Panc1 (cell line): ENCODE data around the gene LRIG3. TPM values are rescaled to one million over a fixed set of nuclear protein-coding genes. Genes with fewer than 3 reads are reported as not detected.

ENCODE experiments used
- ATAC-seq: fragments of 200-7000 bp; cut with Tn5 transposase; 2 replicates; pipeline ENCODE4 v1.9.1; 2020; ENCODE audit warnings: mild to moderate bottlenecking, moderate library complexity
- BruUV-seq: library from RNA; stranded (reverse); fragments of 400-500 nt; replicated peaks from 2 replicates; lab custom pipeline; 2021; lab: Mats Ljungman, UMichigan
- CTCF ChIA-PET: fragments of 300-600 bp; sonication (Branson Sonifier 250); formaldehyde crosslinking; loops from one replicate; lab custom pipeline; 2022; ENCODE audit warnings: antibody characterized with exemption; lab: Charles Lee
- POLR2A ChIA-PET: fragments of 300-600 bp; sonication (Branson Sonifier 250); formaldehyde crosslinking; loops from one replicate; lab custom pipeline; 2022; ENCODE audit warnings: antibody characterized with exemption; lab: Charles Lee
- DNase-seq: peaks from one replicate; pipeline ENCODE4 v3.0.0-alpha.2; 2010; ENCODE audit warnings: low read depth, low spot score
- H3K27ac ChIP-seq: 2 replicates; pipeline ENCODE4 v1.5.1; 2011; ENCODE audit warnings: mild to moderate bottlenecking, low read length, inconsistent platforms
- H3K27me3 ChIP-seq: fragments of 200-500 bp; sonication (Bioruptor generic); 2 replicates; pipeline ENCODE4 v1.6.0; 2014; ENCODE audit warnings: low read length, inconsistent platforms; ENCODE audit not compliant: control insufficient read depth, insufficient read depth
- H3K36me3 ChIP-seq: fragments of 200-500 bp; sonication (Bioruptor generic); 2 replicates; pipeline ENCODE4 v1.5.1; 2014; ENCODE audit warnings: inconsistent platforms, mild to moderate bottlenecking, low read length, moderate library complexity; ENCODE audit not compliant: control insufficient read depth, insufficient read depth
- H3K4me1 ChIP-seq: 2 replicates; pipeline ENCODE4 v1.5.1; 2011; ENCODE audit warnings: inconsistent platforms, mild to moderate bottlenecking, low read length, moderate library complexity; ENCODE audit not compliant: control insufficient read depth, insufficient read depth
- H3K4me3 ChIP-seq, 2 experiments: 2 replicates each; pipeline ENCODE4 v1.5.1; 2011 to 2012; ENCODE audit warnings: low read depth in 2 of 2, low read length in 2 of 2, mild to moderate bottlenecking in 2 of 2, inconsistent platforms in 1 of 2, moderate library complexity in 1 of 2
- H3K9me3 ChIP-seq: fragments of 200-500 bp; sonication (Bioruptor generic); 2 replicates; pipeline ENCODE4 v1.5.1; 2014; ENCODE audit warnings: low read depth, mild to moderate bottlenecking, inconsistent platforms, low read length, moderate library complexity; ENCODE audit not compliant: control insufficient read depth, insufficient read depth
- CTCF ChIP-seq: fragments of 450-650 bp; IDR thresholded peaks from 2 replicates; pipeline ENCODE4 v1.5.1; 2017; ENCODE audit warnings: mild to moderate bottlenecking
- POLR2AphosphoS5 ChIP-seq: IDR thresholded peaks from 2 replicates; pipeline ENCODE4 v1.6.1; 2012; ENCODE audit warnings: mild to moderate bottlenecking, low read depth, low read length, moderate library complexity
- REST ChIP-seq, 2 experiments: IDR thresholded peaks; 2 replicates each; pipeline ENCODE4 v1.6.1; 2011 to 2012; ENCODE audit warnings: low read depth in 2 of 2, control low read depth in 1 of 2, low read length in 1 of 2, mild to moderate bottlenecking in 1 of 2, moderate library complexity in 1 of 2; ENCODE audit not compliant: insufficient read depth in 1 of 2
- SIN3A ChIP-seq: IDR thresholded peaks from 2 replicates; pipeline ENCODE4 v1.6.1; 2012; ENCODE audit warnings: low read depth, mild to moderate bottlenecking, low read length, moderate library complexity, borderline replicate concordance; ENCODE audit not compliant: insufficient read depth
- TCF7L2 ChIP-seq: IDR thresholded peaks from 2 replicates; pipeline ENCODE4 v1.6.1; 2011; ENCODE audit warnings: mild to moderate bottlenecking, low read depth, low read length, inconsistent platforms
- in situ Hi-C: cut with HindIII; loops from 2 replicates; pipeline ENCODE4 v1.10.0; 2016; ENCODE audit warnings: low sequenced_read_pairs, low pct_unique_long_range_greater_than_20kb
- intact Hi-C: fragments of 100-400 bp; cut with micrococcal nuclease; formaldehyde crosslinking; loops from one replicate; pipeline ENCODE4 v1.10.0; 2022; ENCODE audit not compliant: unreplicated experiment
- total RNA-seq: library from RNA; stranded (reverse); gene quantifications from one replicate; pipeline ENCODE4 v1.2.1, GENCODE V29; 2021; ENCODE audit not compliant: unreplicated experiment

Gene LRIG3
- total RNA-seq, 1 experiment from 2014 or later: 12.1 TPM

DNA sequence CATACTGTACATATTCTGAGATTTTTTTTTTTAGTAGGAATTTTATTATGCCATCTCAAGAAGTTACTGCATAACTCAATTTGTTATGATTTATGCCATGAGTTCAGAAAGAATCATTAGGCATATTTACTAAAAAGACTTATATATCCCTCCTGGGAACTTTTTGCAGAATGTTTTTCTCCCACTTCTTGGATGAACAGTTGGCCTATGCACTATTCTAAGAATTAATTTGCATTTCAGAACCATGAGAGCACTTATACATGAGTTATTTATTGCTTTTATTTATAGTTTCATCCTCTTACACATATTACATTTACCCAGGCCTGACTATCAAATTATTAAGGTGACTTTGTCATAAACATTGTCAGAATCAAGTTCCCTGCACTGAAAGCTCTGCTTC, 6.3 kb upstream of the LRIG3 start:
- Histone ChIP-seq H3K27me3 (no peaks in the 10 kb centered on the region; the same call in 1 of the 2 replicates), H3K36me3 (no peaks in the 10 kb centered on the region), H3K9me3 (no peaks in the 10 kb centered on the region), H3K4me3 (no peak overlapping the region), H3K4me1 (no peaks in the 10 kb centered on the region), H3K27ac (no peak overlapping the region)
- in situ Hi-C loops (no loop called here), intact Hi-C loops (no loop called here)
- POLR2A ChIA-PET: no interaction called here
- no TSS peak for BruUV-seq
- DNase-seq: no peak
- TF ChIP-seq REST (IDR thresholded peaks at IDR 0.05; ENCODE audit: insufficient read depth in 1 of 2, low read depth in 2 of 2, low read length in 1 of 2) (no peak), TCF7L2 (no peak), SIN3A (no peak), CTCF (no peak), POLR2AphosphoS5 (no peak)
- no peak for ATAC-seq
- CTCF ChIA-PET: no interaction called here

DNA sequence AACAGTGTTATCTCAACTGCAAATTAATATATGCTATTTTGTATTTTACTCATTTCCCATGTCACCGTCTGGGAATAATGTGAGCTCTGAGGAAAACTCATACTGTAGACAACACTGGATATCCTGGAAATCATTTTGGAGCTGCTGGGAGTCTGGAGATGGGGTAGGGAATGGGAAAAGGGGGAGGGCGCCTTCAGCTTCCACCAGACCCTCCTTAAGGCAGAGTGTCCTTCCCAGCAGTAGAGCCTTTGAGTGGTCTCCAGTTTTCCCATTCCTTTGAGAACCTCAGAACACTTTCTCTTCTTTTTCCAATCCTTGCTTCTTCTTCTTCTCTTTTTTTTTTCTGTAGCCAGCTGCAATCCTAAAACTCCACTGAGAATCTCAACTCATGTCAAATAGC, 5.4 kb upstream of the LRIG3 start:
- Histone ChIP-seq H3K4me1 (peaks cover 6% of the 10 kb centered on the region; the same call in 1 of the 2 replicates), H3K9me3 (no peaks in the 10 kb centered on the region), H3K27ac (no peak overlapping the region), H3K27me3 (no peaks in the 10 kb centered on the region; the same call in 1 of the 2 replicates), H3K36me3 (no peaks in the 10 kb centered on the region), H3K4me3 (no peak overlapping the region)
- ATAC-seq (no peak), DNase-seq (no peak)
- POLR2A ChIA-PET: no interaction called here
- intact Hi-C loops: no loop called here
- CTCF ChIA-PET: no interaction called here
- in situ Hi-C loops: no loop called here
- BruUV-seq: no TSS peak
- TF ChIP-seq TCF7L2 (no peak), CTCF (no peak), SIN3A (no peak), REST (IDR thresholded peaks at IDR 0.05; ENCODE audit: insufficient read depth in 1 of 2, low read depth in 2 of 2, low read length in 1 of 2) (no peak), POLR2AphosphoS5 (no peak)
